A673 (cell line): Measurements from ENCODE around the gene RSPRY1. TPM values are rescaled to one million over a fixed set of nuclear protein-coding genes. Genes with fewer than 3 reads are reported as not detected.

ENCODE experiments used
- BruUV-seq: library from RNA; stranded (reverse); fragments of 400-500 nt; replicated peaks from 2 replicates; lab custom pipeline; 2021; lab: Mats Ljungman, UMichigan
- CTCF ChIA-PET: fragments of 300-600 bp; sonication (Branson Sonifier 250); formaldehyde crosslinking; loops from one replicate; lab custom pipeline; 2022; ENCODE audit warnings: antibody characterized with exemption; lab: Charles Lee
- POLR2A ChIA-PET: fragments of 300-600 bp; sonication (Branson Sonifier 250); formaldehyde crosslinking; loops from one replicate; lab custom pipeline; 2022; ENCODE audit warnings: antibody characterized with exemption; ENCODE audit not compliant: low non-redundant PET; lab: Charles Lee
- DNase-seq: peaks from one replicate; pipeline ENCODE4 v3.0.0-alpha.2; 2015; ENCODE audit warnings: low spot score
- H3K27ac ChIP-seq: fragments of 200-600 bp; sonication (generic); 2 replicates; pipeline ENCODE4 v1.5.1; 2016; ENCODE audit warnings: mixed run types, low read depth, mild to moderate bottlenecking, mixed read lengths, antibody characterized with exemption, low read length; ENCODE audit not compliant: poor library complexity, severe bottlenecking
- H3K27me3 ChIP-seq: fragments of 200-600 bp; sonication (generic); replicated peaks from 2 replicates; pipeline ENCODE4 v1.6.1; 2017; ENCODE audit warnings: mixed run types, low read depth, mild to moderate bottlenecking, mixed read lengths, antibody characterized with exemption, low read length; ENCODE audit not compliant: insufficient read depth, poor library complexity
- H3K36me3 ChIP-seq: fragments of 200-600 bp; sonication (generic); 2 replicates; pipeline ENCODE4 v1.6.1; 2016; ENCODE audit warnings: mixed run types, mild to moderate bottlenecking, mixed read lengths, antibody characterized with exemption, low read length; ENCODE audit not compliant: insufficient read depth, poor library complexity, severe bottlenecking
- H3K4me1 ChIP-seq: fragments of 200-600 bp; sonication (generic); 2 replicates; pipeline ENCODE4 v1.6.1; 2017; ENCODE audit warnings: mixed run types, mild to moderate bottlenecking, mixed read lengths, antibody characterized with exemption, low read length; ENCODE audit not compliant: insufficient read depth, poor library complexity, severe bottlenecking
- H3K4me3 ChIP-seq: fragments of 200-600 bp; sonication (generic); 2 replicates; pipeline ENCODE4 v1.5.1; 2016; ENCODE audit warnings: low read depth, mixed run types, mild to moderate bottlenecking, mixed read lengths, low read length; ENCODE audit not compliant: poor library complexity, severe bottlenecking
- H3K9me3 ChIP-seq: fragments of 200-600 bp; sonication (generic); 2 replicates; pipeline ENCODE4 v1.6.1; 2016; ENCODE audit warnings: mixed run types, low read depth, mild to moderate bottlenecking, mixed read lengths, antibody characterized with exemption, low read length; ENCODE audit not compliant: poor library complexity, severe bottlenecking
- EZH2 ChIP-seq: fragments of 200-600 bp; sonication (generic); IDR thresholded peaks from 2 replicates; pipeline ENCODE4 v1.6.1; 2017; ENCODE audit warnings: borderline replicate concordance, low read depth, mild to moderate bottlenecking, mixed read lengths, antibody characterized with exemption, low read length; ENCODE audit not compliant: poor library complexity, severe bottlenecking
- intact Hi-C: fragments of 100-400 bp; cut with micrococcal nuclease; formaldehyde crosslinking; loops from one replicate; pipeline ENCODE4 v1.10.0; 2022; ENCODE audit not compliant: unreplicated experiment
- total RNA-seq: library from RNA; stranded (reverse); gene quantifications from 2 replicates; pipeline ENCODE4 v1.2.3, GENCODE V29; 2021
- TF ChIP-seq, protein P1 (sequence below): fragments of 300-800, 200-600 bp; sonication (generic); conservative IDR thresholded peaks from 2 replicates; pipeline ENCODE4 v1.5.1; 2017; ENCODE audit warnings: low read depth, mild to moderate bottlenecking, antibody characterized with exemption, low read length, moderate library complexity, mixed read lengths

The RSPRY1 gene
- total RNA-seq, 1 experiment from 2014 or later = 45.6 TPM

GRCh38 chr16:57261806-57262205, 75.7 kb downstream of the RSPRY1 start:
- BruUV-seq = no TSS peak
- Histone ChIP-seq H3K4me1 (peaks cover 9% of the 10 kb centered on the region), H3K4me3 (no peak overlapping the region), H3K36me3 (no peaks in the 10 kb centered on the region), H3K27me3 (no peaks in the 10 kb centered on the region), H3K9me3 (no peaks in the 10 kb centered on the region), H3K27ac (no peak overlapping the region)
- CTCF ChIA-PET = no interaction called here
- intact Hi-C loops = no loop called here
- POLR2A ChIA-PET = no interaction called here
- no peak for DNase-seq
- TF ChIP-seq, protein P1, sequence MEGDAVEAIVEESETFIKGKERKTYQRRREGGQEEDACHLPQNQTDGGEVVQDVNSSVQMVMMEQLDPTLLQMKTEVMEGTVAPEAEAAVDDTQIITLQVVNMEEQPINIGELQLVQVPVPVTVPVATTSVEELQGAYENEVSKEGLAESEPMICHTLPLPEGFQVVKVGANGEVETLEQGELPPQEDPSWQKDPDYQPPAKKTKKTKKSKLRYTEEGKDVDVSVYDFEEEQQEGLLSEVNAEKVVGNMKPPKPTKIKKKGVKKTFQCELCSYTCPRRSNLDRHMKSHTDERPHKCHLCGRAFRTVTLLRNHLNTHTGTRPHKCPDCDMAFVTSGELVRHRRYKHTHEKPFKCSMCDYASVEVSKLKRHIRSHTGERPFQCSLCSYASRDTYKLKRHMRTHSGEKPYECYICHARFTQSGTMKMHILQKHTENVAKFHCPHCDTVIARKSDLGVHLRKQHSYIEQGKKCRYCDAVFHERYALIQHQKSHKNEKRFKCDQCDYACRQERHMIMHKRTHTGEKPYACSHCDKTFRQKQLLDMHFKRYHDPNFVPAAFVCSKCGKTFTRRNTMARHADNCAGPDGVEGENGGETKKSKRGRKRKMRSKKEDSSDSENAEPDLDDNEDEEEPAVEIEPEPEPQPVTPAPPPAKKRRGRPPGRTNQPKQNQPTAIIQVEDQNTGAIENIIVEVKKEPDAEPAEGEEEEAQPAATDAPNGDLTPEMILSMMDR = no peak

- BruUV-seq = no TSS peak
- Histone ChIP-seq H3K27me3 (no peaks in the 10 kb centered on the region), H3K4me1 (peaks cover 9% of the 10 kb centered on the region), H3K36me3 (no peaks in the 10 kb centered on the region), H3K4me3 (no peak overlapping the region), H3K9me3 (no peaks in the 10 kb centered on the region), H3K27ac (no peak overlapping the region)
- POLR2A ChIA-PET = no interaction called here
- CTCF ChIA-PET = no interaction called here
- TF ChIP-seq, protein P1 = no peak
- no peak for TF ChIP-seq EZH2
- no peak for DNase-seq
- intact Hi-C loops = no loop called here
These were observed 76.9 kb downstream of the RSPRY1 start for GRCh38 chr16:57262841-57263540.

DNA sequence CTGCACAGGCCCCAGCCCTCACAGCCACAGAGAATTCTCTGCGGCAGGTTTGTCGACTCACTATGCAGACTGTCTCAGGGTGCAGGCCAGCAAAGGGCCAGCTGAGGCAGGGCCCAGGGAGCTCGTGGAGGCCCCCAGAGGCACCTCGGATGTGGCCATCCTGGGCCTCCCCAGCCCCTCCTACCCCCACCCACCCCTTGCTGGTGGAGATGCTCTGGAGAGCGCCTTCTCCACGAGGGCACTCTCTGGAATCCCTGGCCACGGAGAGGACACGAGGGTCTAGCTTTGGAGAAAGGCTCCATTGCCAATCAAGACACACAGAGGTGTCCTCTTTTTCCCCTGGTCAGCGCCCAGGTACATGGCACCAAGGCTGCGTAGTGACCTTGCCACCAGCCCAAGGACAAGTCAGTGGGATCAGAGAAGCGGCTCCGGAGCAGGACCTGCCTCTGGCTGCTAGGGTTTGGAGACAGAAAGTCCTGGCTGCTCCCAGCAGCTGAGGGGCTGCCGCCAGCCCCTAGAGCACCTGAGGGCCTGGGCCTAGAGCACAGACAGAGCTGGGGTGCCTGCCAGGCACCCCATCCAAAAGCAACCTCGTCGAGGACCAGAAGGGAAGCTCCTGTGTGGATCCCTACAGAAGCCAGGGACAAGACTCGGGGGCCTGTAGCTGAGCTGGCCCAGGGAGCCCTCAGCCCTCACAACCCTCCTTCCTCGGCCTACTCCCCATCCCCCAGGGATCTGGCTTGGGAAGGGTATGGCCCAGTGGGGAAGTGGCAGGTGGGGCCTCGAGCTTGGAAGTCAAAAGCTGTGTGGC, 77.6 kb downstream of the RSPRY1 start:
- H3K4me3 ChIP-seq = no peak overlapping the region
- ChIA-PET POLR2A (interaction anchor here (0.6 kb wide), 1 partner anchor 10 kb away, joined by 3 read pairs; no protein-coding TSS in a partner anchor), CTCF (no interaction called here)
- H3K9me3 ChIP-seq = no peaks in the 10 kb centered on the region
- DNase-seq = no peak
- H3K27ac ChIP-seq = no peak overlapping the region
- H3K4me1 ChIP-seq = peaks cover 9% of the 10 kb centered on the region
- H3K36me3 ChIP-seq = no peaks in the 10 kb centered on the region
- no peaks in the 10 kb centered on the region for H3K27me3 ChIP-seq
- no TSS peak for BruUV-seq
- intact Hi-C loops = no loop called here
- no peak for TF ChIP-seq EZH2
- TF ChIP-seq, protein P1 = no peak
